Breast epithelium (tissue), 3 donors: Measurements from ENCODE around the gene APBA1.

ENCODE experiments used
- POLR2A ChIP-seq: fragments of 450-650 bp; IDR thresholded peaks from one replicate; pipeline ENCODE4 v1.6.1; 2016; ENCODE audit warnings: antibody characterized with exemption, mild to moderate bottlenecking, moderate library complexity
- TF ChIP-seq, protein P1 (sequence below), 3 donors: fragments of 450-650 bp; IDR thresholded peaks; one replicate each; pipeline ENCODE4 v1.5.1; 2016 to 2017; ENCODE audit warnings: antibody characterized with exemption in 3 of 3, mild to moderate bottlenecking in 3 of 3, moderate library complexity in 3 of 3

- no peak for TF ChIP-seq POLR2A
- TF ChIP-seq, protein P1, sequence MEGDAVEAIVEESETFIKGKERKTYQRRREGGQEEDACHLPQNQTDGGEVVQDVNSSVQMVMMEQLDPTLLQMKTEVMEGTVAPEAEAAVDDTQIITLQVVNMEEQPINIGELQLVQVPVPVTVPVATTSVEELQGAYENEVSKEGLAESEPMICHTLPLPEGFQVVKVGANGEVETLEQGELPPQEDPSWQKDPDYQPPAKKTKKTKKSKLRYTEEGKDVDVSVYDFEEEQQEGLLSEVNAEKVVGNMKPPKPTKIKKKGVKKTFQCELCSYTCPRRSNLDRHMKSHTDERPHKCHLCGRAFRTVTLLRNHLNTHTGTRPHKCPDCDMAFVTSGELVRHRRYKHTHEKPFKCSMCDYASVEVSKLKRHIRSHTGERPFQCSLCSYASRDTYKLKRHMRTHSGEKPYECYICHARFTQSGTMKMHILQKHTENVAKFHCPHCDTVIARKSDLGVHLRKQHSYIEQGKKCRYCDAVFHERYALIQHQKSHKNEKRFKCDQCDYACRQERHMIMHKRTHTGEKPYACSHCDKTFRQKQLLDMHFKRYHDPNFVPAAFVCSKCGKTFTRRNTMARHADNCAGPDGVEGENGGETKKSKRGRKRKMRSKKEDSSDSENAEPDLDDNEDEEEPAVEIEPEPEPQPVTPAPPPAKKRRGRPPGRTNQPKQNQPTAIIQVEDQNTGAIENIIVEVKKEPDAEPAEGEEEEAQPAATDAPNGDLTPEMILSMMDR (IDR thresholded peaks at IDR 0.05) = no peak
Observed at GRCh38 chr9:69519470-69520240, 152.5 kb downstream of the APBA1 start.
